ENCODE measurements around the gene FAM200B.

Gene FAM200B

GRCh38 chr4:15668566-15669435, 12.8 kb upstream of the FAM200B start:
- no peak for DNase-seq (ENCODE audit: low spot score)

DNA sequence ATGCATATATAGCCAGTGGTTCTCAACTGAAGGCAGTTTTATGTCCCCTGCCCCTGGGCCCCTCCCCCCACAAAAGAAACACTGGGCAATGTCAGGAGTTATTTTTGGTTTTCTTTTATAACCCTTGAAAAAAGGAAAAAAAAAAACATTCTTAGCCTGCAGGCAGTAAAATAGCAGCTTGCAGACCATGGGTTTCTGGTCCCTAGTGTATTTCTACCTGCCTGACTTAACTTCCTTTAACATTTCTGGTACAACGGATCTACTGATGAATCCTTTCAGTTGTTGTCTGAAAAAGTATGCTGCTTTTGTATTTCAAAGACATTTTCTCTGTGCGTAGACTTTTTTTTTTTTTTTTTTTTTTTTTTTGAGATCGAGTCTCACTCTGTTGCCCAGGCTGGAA, 11.1 kb upstream of the FAM200B start:
- DNase-seq (ENCODE audit: low spot score) = no peak

- no peak for DNase-seq (ENCODE audit: low spot score)
Observed at GRCh38 chr4:15672101-15672500, 9.5 kb upstream of the FAM200B start.

GRCh38 chr4:15673337-15673736, 8.3 kb upstream of the FAM200B start:
- no peak for DNase-seq (ENCODE audit: low spot score)

DNA sequence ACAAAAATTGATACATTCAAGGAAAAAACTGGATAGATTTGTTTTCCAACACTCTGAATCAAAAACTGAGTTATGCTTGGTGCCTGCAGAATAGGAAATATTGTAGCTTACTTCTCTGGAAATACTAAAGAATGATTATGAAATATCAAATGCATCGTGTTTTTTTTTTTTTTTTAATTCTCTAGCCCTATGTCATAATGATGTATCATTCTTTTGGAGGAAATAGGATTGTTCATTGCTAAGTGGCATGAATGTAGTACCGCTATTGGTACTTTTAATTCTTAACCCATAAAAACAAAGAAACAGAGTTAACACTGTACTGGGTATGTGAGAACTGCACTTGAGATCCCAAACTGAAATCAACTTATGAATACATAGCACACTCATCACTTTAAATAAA, 7.6 kb upstream of the FAM200B start:
- no peak for DNase-seq (ENCODE audit: low spot score)

- DNase-seq (ENCODE audit: low spot score) = no peak
Observed at GRCh38 chr4:15674926-15675325, 6.7 kb upstream of the FAM200B start.

DNA sequence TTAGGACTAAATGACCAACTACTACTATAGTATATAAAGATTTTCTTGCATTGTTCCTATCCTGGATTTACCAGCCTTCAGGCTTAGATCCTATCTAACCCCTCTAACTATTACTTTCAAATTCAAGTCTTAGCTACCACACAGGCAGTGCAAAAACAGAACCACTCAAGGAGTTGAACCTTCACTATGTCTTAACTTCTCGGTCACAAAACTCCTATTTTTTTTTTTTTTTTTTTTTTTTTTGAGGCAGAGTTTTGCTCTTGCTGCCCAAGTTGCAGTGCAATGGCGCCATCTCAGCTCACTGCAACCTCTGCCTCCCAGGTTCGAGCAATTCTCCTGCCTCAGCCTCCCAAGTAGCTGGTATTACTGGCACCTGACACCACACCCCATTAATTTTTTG, 6.3 kb upstream of the FAM200B start:
- no peak for DNase-seq (ENCODE audit: low spot score)

GRCh38 chr4:15676039-15676438, 5.6 kb upstream of the FAM200B start:
- no peak for DNase-seq (ENCODE audit: low spot score)

DNA sequence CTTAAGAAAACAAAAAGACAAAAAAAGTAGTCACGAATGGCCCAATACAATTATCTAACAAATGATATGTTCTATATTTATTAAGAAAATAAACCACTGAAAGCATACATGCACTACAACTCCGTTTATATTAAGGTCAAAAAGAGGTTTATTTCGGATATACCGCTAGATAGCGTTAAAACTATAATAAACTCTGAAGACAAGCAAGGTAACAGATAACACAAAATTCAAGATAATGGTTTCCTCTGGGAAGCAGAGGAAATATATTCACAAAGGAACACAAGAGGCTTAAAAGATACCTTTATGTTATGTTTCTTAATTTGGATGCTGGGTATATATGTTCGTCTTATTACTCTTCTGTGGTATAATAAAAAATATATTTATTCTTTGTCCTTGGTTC, 4.7 kb upstream of the FAM200B start:
- no peak for DNase-seq (ENCODE audit: low spot score)

DNA sequence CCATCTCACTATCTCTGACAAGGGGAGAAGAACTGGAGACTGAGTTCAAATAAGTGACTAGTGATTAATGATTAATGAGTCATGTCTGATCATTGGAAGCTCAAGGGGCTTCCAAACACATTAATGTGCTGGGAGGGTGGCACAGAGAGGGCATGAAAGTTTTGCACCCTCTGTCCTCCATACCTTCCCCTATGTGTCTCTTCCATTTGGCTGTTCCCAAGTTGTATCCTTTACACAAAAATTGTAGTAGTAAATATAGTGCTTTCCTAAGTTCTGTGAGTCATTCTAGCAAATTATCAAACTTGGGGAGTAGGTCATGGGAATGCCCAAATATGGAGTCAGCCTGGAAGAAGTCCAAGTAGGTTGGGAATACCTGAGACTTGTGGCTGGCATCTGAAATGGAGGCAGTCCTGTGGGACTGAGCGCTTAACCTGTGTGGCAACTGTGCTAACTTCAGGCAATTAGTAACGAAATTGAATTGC, 4.1 kb upstream of the FAM200B start:
- DNase-seq (ENCODE audit: low spot score) = no peak

DNA sequence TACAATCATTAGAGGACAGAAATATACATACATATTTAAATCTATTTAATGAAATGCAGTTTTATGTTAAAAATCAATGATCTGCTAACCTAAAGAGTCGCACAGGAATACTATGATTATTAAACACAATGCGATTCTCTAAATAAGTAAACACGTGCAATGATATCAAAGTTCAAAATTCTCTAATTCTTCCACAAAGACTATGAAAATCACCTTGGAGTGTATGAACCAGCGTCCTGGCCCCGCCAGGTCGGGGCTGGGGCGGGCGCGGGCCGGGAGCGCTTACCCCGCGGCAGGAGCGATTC, 608 bp upstream of the FAM200B start:
- DNase-seq (ENCODE audit: low spot score) = no peak

DNA sequence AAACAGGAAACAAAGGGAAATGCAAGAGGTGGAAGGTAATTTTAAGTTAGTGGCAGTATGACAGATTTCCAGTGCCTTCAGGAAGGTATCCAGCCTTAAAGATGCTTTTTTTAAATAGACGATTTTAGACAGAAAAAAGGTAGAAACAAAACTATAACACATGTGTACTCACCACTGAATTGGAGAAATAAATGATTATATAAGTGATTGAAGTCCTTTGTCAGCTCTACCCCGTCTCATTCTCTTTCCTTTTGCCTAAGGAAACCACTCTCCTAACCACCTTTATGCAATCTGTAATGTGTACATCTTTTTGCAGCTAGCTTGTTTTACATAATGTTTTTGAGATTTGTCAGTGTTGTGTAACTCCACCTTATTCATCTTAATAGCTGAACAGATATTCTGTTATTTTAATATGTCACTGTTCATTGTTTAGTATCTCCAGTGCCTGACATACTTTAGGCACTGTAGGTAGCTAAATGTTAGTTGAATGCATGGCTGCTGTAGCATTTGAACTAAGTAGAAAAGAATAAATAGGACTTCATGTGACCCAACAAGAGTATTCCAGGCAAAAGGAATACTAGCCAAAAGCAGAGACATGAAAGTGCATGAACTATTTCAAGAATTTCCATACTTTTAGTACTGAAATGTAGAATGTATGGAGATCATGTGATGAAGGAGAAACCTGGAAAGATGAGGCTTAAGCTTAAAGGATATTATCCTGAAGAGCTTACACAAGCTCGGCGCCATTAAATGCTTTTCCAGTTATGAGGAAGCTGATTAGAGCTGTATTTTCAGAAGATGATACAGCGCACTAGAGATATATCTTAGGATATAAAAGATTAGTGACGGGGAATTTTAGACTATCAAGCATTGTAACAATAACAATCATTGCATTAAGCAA, 865 bp downstream of the FAM200B start:
- no peak for DNase-seq (ENCODE audit: low spot score)

DNA sequence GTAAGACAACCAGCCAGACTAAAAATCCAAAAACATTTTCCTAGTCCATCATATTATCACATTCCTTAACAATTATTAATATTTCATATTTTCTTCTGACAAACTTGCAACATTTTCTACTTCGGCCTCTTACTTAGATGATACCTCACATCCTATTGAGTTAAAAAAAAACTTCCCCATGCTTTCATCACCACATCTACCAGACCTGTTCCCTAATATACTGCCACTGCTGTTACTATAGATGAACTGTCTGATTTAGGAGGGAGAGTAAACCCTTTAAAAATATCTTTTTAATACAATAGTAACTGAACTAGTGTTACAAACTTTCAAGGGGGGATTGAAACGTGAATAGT, 1.5 kb downstream of the FAM200B start:
- DNase-seq (ENCODE audit: low spot score) = no peak

DNA sequence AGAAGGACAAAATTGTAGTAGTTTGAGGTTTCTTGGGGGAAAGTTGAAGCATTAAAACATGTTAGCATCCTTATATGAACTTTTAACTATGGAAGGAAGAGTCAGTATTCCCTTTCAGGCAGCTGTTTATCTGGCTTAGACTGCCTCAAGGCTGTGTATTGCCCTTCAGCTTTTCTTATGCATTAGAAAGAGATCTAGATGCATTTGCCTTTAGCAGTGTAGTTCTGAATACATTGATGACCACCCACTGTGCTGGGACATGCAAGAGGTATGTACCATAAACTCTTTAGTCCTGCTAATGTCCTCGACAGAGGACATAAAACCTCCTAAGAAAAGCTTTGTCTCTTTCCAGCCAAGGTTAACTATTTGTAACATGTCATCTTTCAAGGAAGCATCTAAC, 2.9 kb downstream of the FAM200B start:
- no peak for DNase-seq (ENCODE audit: low spot score)

DNA sequence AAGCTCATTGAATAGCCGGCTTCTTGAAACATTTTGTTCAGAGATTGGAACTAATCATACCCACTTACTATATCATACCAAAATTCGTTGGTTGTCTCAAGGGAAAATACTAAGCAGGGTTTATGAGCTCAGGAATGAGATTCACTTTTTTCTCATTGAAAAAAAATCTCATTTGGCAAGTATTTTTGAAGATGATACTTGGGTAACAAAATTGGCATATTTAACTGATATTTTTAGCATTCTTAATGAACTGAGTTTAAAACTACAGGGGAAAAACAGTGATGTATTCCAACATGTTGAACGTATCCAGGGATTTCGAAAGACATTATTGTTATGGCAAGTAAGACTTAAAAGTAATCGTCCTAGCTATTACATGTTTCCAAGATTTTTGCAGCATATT, 6.4 kb downstream of the FAM200B start:
- no peak for DNase-seq (ENCODE audit: low spot score)

DNA sequence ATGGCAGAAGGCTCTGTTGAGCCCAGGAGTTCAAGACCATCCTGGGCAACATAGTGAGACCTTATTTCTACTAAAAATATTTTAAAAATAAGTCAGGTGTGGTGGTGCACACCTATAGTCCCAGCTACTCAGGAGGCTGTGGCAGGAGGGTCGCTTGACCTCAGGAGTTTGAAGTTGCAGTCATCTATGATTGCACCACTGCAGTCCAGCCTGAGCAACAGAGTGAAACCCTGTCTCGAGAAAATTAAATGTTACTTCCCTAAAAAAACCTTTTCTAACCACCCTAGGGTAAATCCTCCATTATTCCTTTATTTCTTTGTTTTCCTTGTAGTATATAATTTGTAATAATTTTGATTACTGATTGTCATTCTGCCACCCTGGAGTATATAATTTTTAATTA, 7.9 kb downstream of the FAM200B start:
- no peak for DNase-seq (ENCODE audit: low spot score)

- DNase-seq (ENCODE audit: low spot score) = no peak
Observed at GRCh38 chr4:15690020-15690809, 8.6 kb downstream of the FAM200B start.

DNA sequence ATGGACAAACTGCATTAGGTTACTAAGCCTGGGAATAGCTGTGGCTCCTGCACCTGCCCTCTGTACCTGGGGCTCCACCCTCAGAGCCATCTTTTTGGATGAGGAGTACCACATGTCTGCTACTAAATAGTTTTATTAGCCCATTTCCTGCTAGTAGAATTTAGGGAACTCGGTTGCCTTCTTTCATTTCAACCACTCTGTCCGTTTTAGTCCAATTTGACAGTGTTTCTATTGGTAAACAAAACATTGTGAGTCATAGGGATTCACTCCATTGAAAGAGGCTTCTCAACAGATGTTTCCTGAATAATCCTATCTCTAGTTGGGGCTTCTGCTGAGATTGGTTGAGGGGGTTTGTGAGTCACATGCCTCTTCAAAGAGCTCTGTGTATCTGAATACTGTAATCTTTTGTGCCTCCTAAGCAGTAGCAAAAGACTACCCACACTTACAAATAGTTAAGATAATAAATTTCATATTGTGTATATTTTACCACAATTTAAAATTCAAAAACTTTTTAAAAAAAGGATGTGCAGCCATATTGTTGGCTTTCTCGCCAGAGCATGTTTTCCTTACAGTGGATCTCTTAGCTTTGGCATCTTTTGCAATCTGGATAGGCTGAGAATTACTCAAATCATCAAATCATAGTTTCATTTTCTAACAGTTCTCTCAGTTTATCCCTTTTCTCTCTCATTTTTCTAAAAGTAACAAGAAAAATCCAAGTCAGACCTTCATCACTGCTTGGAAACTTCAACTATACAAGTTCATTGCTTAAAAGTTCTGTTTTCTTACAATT, 9.9 kb downstream of the FAM200B start:
- DNase-seq (ENCODE audit: low spot score) = no peak

DNA sequence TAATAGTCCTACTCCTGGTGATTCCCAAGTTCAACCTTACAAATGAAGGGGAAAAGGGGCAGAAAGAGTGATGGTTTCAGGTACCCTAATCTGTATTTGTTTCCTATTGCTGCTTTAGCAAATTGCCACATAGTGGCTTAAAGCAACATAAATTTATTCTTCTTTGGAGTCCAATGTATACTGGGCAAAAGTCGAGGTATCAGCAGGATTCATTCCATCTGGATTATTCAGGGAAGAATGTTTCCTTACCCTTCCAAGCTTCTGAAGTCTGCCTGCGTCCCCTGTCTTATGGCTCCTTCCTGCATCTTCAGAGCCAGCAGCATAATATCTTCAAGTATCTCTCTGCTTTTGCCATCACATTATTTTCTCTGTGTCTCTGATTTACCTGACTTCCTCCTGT, 11.0 kb downstream of the FAM200B start:
- no peak for DNase-seq (ENCODE audit: low spot score)

GRCh38 chr4:15694431-15694830, 12.8 kb downstream of the FAM200B start:
- DNase-seq (ENCODE audit: low spot score) = no peak

DNA sequence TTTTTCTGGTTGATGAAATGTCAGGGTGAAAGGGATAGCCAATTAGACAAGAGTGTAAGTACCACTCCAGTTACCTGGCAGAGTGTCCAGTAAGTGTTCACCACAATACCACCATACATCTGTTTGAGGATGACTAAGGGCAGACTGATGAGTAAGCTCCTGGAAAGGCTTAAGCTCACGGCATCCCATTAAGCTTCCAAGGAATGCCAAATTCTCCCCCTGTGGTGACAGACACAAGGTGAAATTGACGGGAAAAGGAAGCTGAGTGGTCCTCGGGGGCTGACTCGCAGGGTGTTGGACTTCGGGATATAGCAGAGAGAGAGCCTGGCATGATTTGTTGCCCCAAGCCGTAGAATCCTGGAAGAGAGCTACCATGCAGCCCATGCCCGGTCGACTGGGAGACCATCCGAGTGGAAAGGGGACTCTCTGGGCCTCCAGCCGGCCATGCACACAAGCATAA, 13.6 kb downstream of the FAM200B start:
- no peak for DNase-seq (ENCODE audit: low spot score)

- no peak for DNase-seq (ENCODE audit: low spot score)
Observed at GRCh38 chr4:15695729-15696128, 14.1 kb downstream of the FAM200B start.
